Naive thymus-derived CD4-positive, alpha-beta T cell (primary cell): ENCODE results near the gene CEACAM21. TPM values are rescaled to one million over a fixed set of nuclear protein-coding genes. Genes with fewer than 3 reads are reported as not detected.

ENCODE experiments used
- ATAC-seq: fragments of 150-1000 bp; cut with Tn5 transposase; 2 replicates; pipeline ENCODE4 v1.10.0; 2021; ENCODE audit warnings: mild to moderate bottlenecking, moderate library complexity
- CTCF ChIA-PET: fragments of 350-600 bp; sonication (Branson Sonifier 250); formaldehyde crosslinking; loops from one replicate; lab custom pipeline; 2021; ENCODE audit warnings: antibody characterized with exemption; lab: Charles Lee
- POLR2A ChIA-PET: fragments of 350-600 bp; sonication (Branson Sonifier 250); formaldehyde crosslinking; loops from one replicate; lab custom pipeline; 2021; ENCODE audit warnings: antibody characterized with exemption, inconsistent platforms; lab: Charles Lee
- DNase-seq, 9 donors: peaks; one replicate each; pipeline versions ENCODE4 v3.0.0 to v3.0.0-alpha.2; 2020 to 2022; ENCODE audit warnings: mixed read lengths in 1 of 9
- H3K27ac ChIP-seq: one replicate; pipeline ENCODE4 v1.7.0; 2013; ENCODE audit warnings: mild to moderate bottlenecking, low read depth, low read length, moderate library complexity
- H3K27me3 ChIP-seq, 2 donors: one replicate each; pipeline ENCODE4 v1.7.0; 2013; ENCODE audit warnings: low read length in 2 of 2, mild to moderate bottlenecking in 2 of 2, moderate library complexity in 2 of 2; ENCODE audit not compliant: control insufficient read depth in 2 of 2, insufficient read depth in 2 of 2
- H3K36me3 ChIP-seq, 3 experiments: 1 replicate in 2 of 3; 2 replicates in 1 of 3; pipeline ENCODE4 v1.7.0; 2013; ENCODE audit warnings: low read length in 3 of 3, mild to moderate bottlenecking in 3 of 3, moderate library complexity in 1 of 3; ENCODE audit not compliant: insufficient read depth in 3 of 3, control insufficient read depth in 2 of 3
- H3K4me1 ChIP-seq, 2 donors: one replicate each; pipeline ENCODE4 v1.7.0; 2013; ENCODE audit warnings: low read length in 2 of 2, mild to moderate bottlenecking in 2 of 2, moderate library complexity in 1 of 2; ENCODE audit not compliant: control insufficient read depth in 2 of 2, insufficient read depth in 2 of 2
- H3K4me3 ChIP-seq: 2 replicates; pipeline ENCODE4 v1.7.0; 2013; ENCODE audit warnings: mild to moderate bottlenecking, low read length
- H3K9me3 ChIP-seq, 3 experiments: 1 replicate in 2 of 3; 2 replicates in 1 of 3; pipeline ENCODE4 v1.7.0; 2013; ENCODE audit warnings: low read length in 3 of 3; ENCODE audit not compliant: control insufficient read depth in 2 of 3
- H3K27ac Mint-ChIP-seq, 9 donors: one replicate each; pipeline ENCODE4 v1.8.0; 2020 to 2022; ENCODE audit warnings: mixed read lengths in 9 of 9, mild to moderate bottlenecking in 8 of 9, moderate library complexity in 5 of 9, inconsistent platforms in 2 of 9
- H3K27me3 Mint-ChIP-seq, 5 donors: one replicate each; pipeline ENCODE4 v1.8.0; 2021 to 2022; ENCODE audit warnings: mixed read lengths in 5 of 5, mild to moderate bottlenecking in 1 of 5
- H3K36me3 Mint-ChIP-seq, 5 donors: one replicate each; pipeline ENCODE4 v1.8.0; 2020 to 2022; ENCODE audit warnings: mixed read lengths in 5 of 5, mild to moderate bottlenecking in 3 of 5, inconsistent platforms in 1 of 5
- H3K4me1 Mint-ChIP-seq, 7 donors: one replicate each; pipeline ENCODE4 v1.8.0; 2020 to 2022; ENCODE audit warnings: mixed read lengths in 7 of 7, mild to moderate bottlenecking in 3 of 7, inconsistent platforms in 1 of 7
- H3K4me3 Mint-ChIP-seq, 10 donors: one replicate each; pipeline ENCODE4 v1.8.0; 2020 to 2022; ENCODE audit warnings: mild to moderate bottlenecking in 10 of 10, mixed read lengths in 10 of 10, moderate library complexity in 6 of 10, inconsistent platforms in 2 of 10
- H3K9me3 Mint-ChIP-seq, 11 donors: one replicate each; pipeline ENCODE4 v1.8.0; 2020 to 2022; ENCODE audit warnings: mixed read lengths in 11 of 11, mild to moderate bottlenecking in 4 of 11, inconsistent platforms in 1 of 11, moderate library complexity in 1 of 11
- intact Hi-C, 2 donors: fragments of 100-400 bp; cut with micrococcal nuclease; formaldehyde crosslinking; loops; one replicate each; pipeline ENCODE4 v1.15.1; 2023
- polyA plus RNA-seq, 2 donors: library from polyadenylated mRNA; unstranded; fragments of 300-500 nt; fragmentation: Illumina TruSeq; gene quantifications; one replicate each; pipeline ENCODE4 v1.2.3, GENCODE V29; 2021
- total RNA-seq, 6 experiments: library from RNA in 5 of 6; stranded (reverse) in 5 of 6; gene quantifications; 1 replicate in 5 of 6; 2 replicates in 1 of 6; pipeline ENCODE4 v1.2.3 and lab custom pipeline; 2021 to 2026

The CEACAM21 gene
- total and polyA plus RNA-seq, 7 experiments from 2014 or later = 27.7 to 64.5 (median 43.6) TPM

GRCh38 chr19:41545547-41545946, 30.4 kb upstream of the CEACAM21 start:
- POLR2A ChIA-PET = interaction anchor here (1.2 to 15.6 kb wide), 4 partner anchors 15 to 193 kb away, joined by 4 to 518 read pairs (median 112); no protein-coding TSS in a partner anchor
- Histone ChIP-seq H3K9me3 (no peaks in the 10 kb centered on the region), H3K27ac (peak overlapping the region; percentile 88), H3K36me3 (peaks cover 0 to 11% (median 0%) of the 10 kb centered on the region in 3 experiments), H3K4me1 (peaks cover 49 to 60% of the 10 kb centered on the region in 2 donors), H3K4me3 (peak overlapping the region; percentile 43), H3K27me3 (no peaks in the 10 kb centered on the region)
- Mint-ChIP-seq H3K27ac (peak overlapping the region; percentile 91 to 99 (median 96)), H3K36me3 (peaks cover 0 to 10% (median 6%) of the 10 kb centered on the region in 5 donors), H3K9me3 (peaks cover 0 to 2% (median 0%) of the 10 kb centered on the region in 11 donors), H3K4me1 (peaks cover 50 to 74% (median 69%) of the 10 kb centered on the region in 7 donors), H3K27me3 (no peaks in the 10 kb centered on the region), H3K4me3 (peak overlapping the region; percentile 79 to 99 (median 92))
- CTCF ChIA-PET = interaction anchor here (13.7 kb wide), 1 partner anchor 18 kb away, joined by 384 read pairs; no protein-coding TSS in a partner anchor
- DNase-seq (peak in 1 of 9 donors; percentile 44), ATAC-seq (no peak)
- intact Hi-C loops = loop anchor here in 1 of 2 donors (5.0 kb wide), 1 partner anchor 193 kb away; the partner anchor contains the start of gene TGFB1

- Mint-ChIP-seq H3K27me3 (no peaks in the 10 kb centered on the region), H3K9me3 (peaks cover 0 to 2% (median 0%) of the 10 kb centered on the region in 11 donors), H3K27ac (peak overlapping the region; percentile 91 to 99 (median 96)), H3K4me3 (peak overlapping the region; percentile 79 to 99 (median 92)), H3K4me1 (peaks cover 55 to 74% (median 69%) of the 10 kb centered on the region in 7 donors), H3K36me3 (peaks cover 2 to 16% (median 12%) of the 10 kb centered on the region in 5 donors)
- H3K27me3 ChIP-seq = no peaks in the 10 kb centered on the region
- H3K36me3 ChIP-seq = peaks cover 0 to 16% (median 0%) of the 10 kb centered on the region in 3 experiments
- peak overlapping the region; percentile 43 for H3K4me3 ChIP-seq
- H3K27ac ChIP-seq = peak overlapping the region; percentile 88
- DNase-seq = peak in 5 of 9 donors; percentile 33 to 45 (median 38)
- POLR2A ChIA-PET = interaction anchor here (0.8 to 15.6 kb wide), 7 partner anchors 14 to 283 kb away, joined by 3 to 518 read pairs (median 8); partner anchors contain the start of gene HNRNPUL1
- H3K9me3 ChIP-seq = no peaks in the 10 kb centered on the region
- peaks cover 49 to 60% of the 10 kb centered on the region in 2 donors for H3K4me1 ChIP-seq
- intact Hi-C loops = loop anchor here (1.0 to 5.0 kb wide), 2 partner anchors 9 to 194 kb away; partner anchors contain the start of gene TGFB1 (in 1 of the 2)
- ATAC-seq = peak; percentile 58
- CTCF ChIA-PET = interaction anchor here (0.7 to 13.7 kb wide), 3 partner anchors 17 to 195 kb away, joined by 3 to 384 read pairs (median 4); no protein-coding TSS in a partner anchor
These were observed 29.6 kb upstream of the CEACAM21 start for GRCh38 chr19:41546386-41546789.

- intact Hi-C loops = loop anchor here (1.0 to 5.0 kb wide), 2 partner anchors 8 to 195 kb away; partner anchors contain the start of gene TGFB1 (in 1 of the 2)
- peaks cover 7 to 20% (median 17%) of the 10 kb centered on the region in 5 donors for H3K36me3 Mint-ChIP-seq
- H3K4me3 ChIP-seq = no peak overlapping the region
- peaks cover 49 to 60% of the 10 kb centered on the region in 2 donors for H3K4me1 ChIP-seq
- peaks cover 0 to 18% (median 0%) of the 10 kb centered on the region in 3 experiments for H3K36me3 ChIP-seq
- no peaks in the 10 kb centered on the region for H3K27me3 ChIP-seq
- peak overlapping the region; percentile 91 to 99 (median 96) for H3K27ac Mint-ChIP-seq
- H3K27me3 Mint-ChIP-seq = no peaks in the 10 kb centered on the region
- ChIA-PET CTCF (interaction anchor here (0.7 to 13.7 kb wide), 5 partner anchors 15 to 195 kb away, joined by 3 to 384 read pairs (median 4); no protein-coding TSS in a partner anchor), POLR2A (interaction anchor here (0.6 to 15.6 kb wide), 8 partner anchors 14 to 283 kb away, joined by 3 to 518 read pairs (median 6); partner anchors contain the start of gene HNRNPUL1)
- no peaks in the 10 kb centered on the region for H3K9me3 ChIP-seq
- H3K4me3 Mint-ChIP-seq = peak overlapping the region; percentile 79 to 99 (median 92)
- DNase-seq (no peak), ATAC-seq (no peak)
- H3K27ac ChIP-seq = peak overlapping the region; percentile 88
- peaks cover 55 to 73% (median 68%) of the 10 kb centered on the region in 7 donors for H3K4me1 Mint-ChIP-seq
- peaks cover 0 to 2% (median 0%) of the 10 kb centered on the region in 11 donors for H3K9me3 Mint-ChIP-seq
These were observed 29.0 kb upstream of the CEACAM21 start for GRCh38 chr19:41546961-41547360.

- POLR2A ChIA-PET = interaction anchor here (0.8 to 15.6 kb wide), 6 partner anchors 13 to 284 kb away, joined by 3 to 518 read pairs (median 14); partner anchors contain the start of gene HNRNPUL1
- DNase-seq (no peak), ATAC-seq (no peak)
- CTCF ChIA-PET = interaction anchor here (0.9 to 13.7 kb wide), 4 partner anchors 15 to 107 kb away, joined by 4 to 384 read pairs (median 11); no protein-coding TSS in a partner anchor
- H3K27me3 Mint-ChIP-seq = no peaks in the 10 kb centered on the region
- no peaks in the 10 kb centered on the region for H3K9me3 ChIP-seq
- H3K27me3 ChIP-seq = no peaks in the 10 kb centered on the region
- peaks cover 44 to 54% of the 10 kb centered on the region in 2 donors for H3K4me1 ChIP-seq
- peak overlapping the region; percentile 74 to 98 (median 92) for H3K27ac Mint-ChIP-seq
- H3K4me3 ChIP-seq = no peak overlapping the region
- H3K4me1 Mint-ChIP-seq = peaks cover 54 to 67% (median 65%) of the 10 kb centered on the region in 7 donors
- intact Hi-C loops = loop anchor here in 1 of 2 donors (5.0 kb wide), 1 partner anchor 195 kb away; the partner anchor contains the start of gene TGFB1
- H3K27ac ChIP-seq = peak overlapping the region; percentile 88
- H3K9me3 Mint-ChIP-seq = peaks cover 0 to 2% (median 0%) of the 10 kb centered on the region in 11 donors
- H3K4me3 Mint-ChIP-seq = peak overlapping the region in 9 of 10 donors; percentile 38 to 99 (median 73)
- peaks cover 11 to 24% (median 21%) of the 10 kb centered on the region in 5 donors for H3K36me3 Mint-ChIP-seq
- H3K36me3 ChIP-seq = peaks cover 0 to 18% (median 0%) of the 10 kb centered on the region in 3 experiments
These were observed 28.4 kb upstream of the CEACAM21 start for GRCh38 chr19:41547569-41547968.

GRCh38 chr19:41548047-41548446, 27.9 kb upstream of the CEACAM21 start:
- peaks cover 0 to 18% (median 0%) of the 10 kb centered on the region in 3 experiments for H3K36me3 ChIP-seq
- ChIA-PET CTCF (interaction anchor here (1.3 to 13.7 kb wide), 4 partner anchors 14 to 99 kb away, joined by 4 to 384 read pairs (median 11); no protein-coding TSS in a partner anchor), POLR2A (interaction anchor here (0.6 to 15.6 kb wide), 7 partner anchors 13 to 1164 kb away, joined by 3 to 518 read pairs (median 5); partner anchors contain the start of gene CEACAM21)
- Mint-ChIP-seq H3K4me3 (peak overlapping the region in 9 of 10 donors; percentile 38 to 99 (median 79)), H3K9me3 (peaks cover 0 to 2% (median 0%) of the 10 kb centered on the region in 11 donors), H3K27me3 (no peaks in the 10 kb centered on the region), H3K27ac (peak overlapping the region; percentile 32 to 97 (median 92)), H3K36me3 (peaks cover 14 to 29% (median 25%) of the 10 kb centered on the region in 5 donors), H3K4me1 (peaks cover 55 to 68% (median 65%) of the 10 kb centered on the region in 7 donors)
- DNase-seq = no peak
- no peak overlapping the region for H3K4me3 ChIP-seq
- H3K9me3 ChIP-seq = no peaks in the 10 kb centered on the region
- intact Hi-C loops = loop anchor here (2.0 to 5.0 kb wide), 2 partner anchors 17 to 196 kb away; partner anchors contain the start of gene TGFB1 (in 1 of the 2)
- no peaks in the 10 kb centered on the region for H3K27me3 ChIP-seq
- peak overlapping the region; percentile 88 for H3K27ac ChIP-seq
- no peak for ATAC-seq
- peaks cover 43 to 52% of the 10 kb centered on the region in 2 donors for H3K4me1 ChIP-seq
